Vagina (tissue), 2 donors: ENCODE data around the gene HDDC3.

ENCODE experiments used
- CTCF ChIP-seq, 3 experiments: fragments of 450-650 bp in 2 of 3; fragments of 200-600 bp in 1 of 3; sonication (generic) in 1 of 3; IDR thresholded peaks; one replicate each; pipeline ENCODE4 v1.5.1; 2017 to 2019; ENCODE audit warnings: antibody characterized with exemption in 3 of 3, mild to moderate bottlenecking in 2 of 3, moderate library complexity in 2 of 3
- POLR2A ChIP-seq, 2 donors: fragments of 450-650 bp; IDR thresholded peaks; one replicate each; pipeline ENCODE4 v1.6.1; 2017; ENCODE audit warnings: antibody characterized with exemption in 2 of 2, mild to moderate bottlenecking in 2 of 2, moderate library complexity in 2 of 2

- TF ChIP-seq CTCF (IDR thresholded peaks at IDR 0.05) (no peak), POLR2A (IDR thresholded peaks at IDR 0.05) (no peak)
These were observed 50.2 kb downstream of the HDDC3 start for GRCh38 chr15:90881978-90882721.
